Epithelial cell of proximal tubule (primary cell): ENCODE measurements around the gene SLC48A1. TPM values are rescaled to one million over a fixed set of nuclear protein-coding genes. Genes with fewer than 3 reads are reported as not detected.

Experiments
- DNase-seq: peaks from one replicate; pipeline ENCODE4 v3.0.0-alpha.2; 2011; ENCODE audit warnings: low read depth
- H3K4me3 ChIP-seq: 2 replicates; pipeline ENCODE4 v1.5.1; 2011; ENCODE audit warnings: low read depth, mild to moderate bottlenecking, low read length
- CTCF ChIP-seq: conservative IDR thresholded peaks from 2 replicates; pipeline ENCODE4 v1.5.1; 2012; ENCODE audit warnings: low read depth, mild to moderate bottlenecking, low read length
- total RNA-seq: library from RNA; depleted of rRNA; stranded (reverse); fragments of >200 nt; gene quantifications from 2 replicates; pipeline ENCODE4 v1.2.3, GENCODE V29; 2015

The SLC48A1 gene
- total RNA-seq, 1 donor from 2014 or later = 51.8 TPM

DNA sequence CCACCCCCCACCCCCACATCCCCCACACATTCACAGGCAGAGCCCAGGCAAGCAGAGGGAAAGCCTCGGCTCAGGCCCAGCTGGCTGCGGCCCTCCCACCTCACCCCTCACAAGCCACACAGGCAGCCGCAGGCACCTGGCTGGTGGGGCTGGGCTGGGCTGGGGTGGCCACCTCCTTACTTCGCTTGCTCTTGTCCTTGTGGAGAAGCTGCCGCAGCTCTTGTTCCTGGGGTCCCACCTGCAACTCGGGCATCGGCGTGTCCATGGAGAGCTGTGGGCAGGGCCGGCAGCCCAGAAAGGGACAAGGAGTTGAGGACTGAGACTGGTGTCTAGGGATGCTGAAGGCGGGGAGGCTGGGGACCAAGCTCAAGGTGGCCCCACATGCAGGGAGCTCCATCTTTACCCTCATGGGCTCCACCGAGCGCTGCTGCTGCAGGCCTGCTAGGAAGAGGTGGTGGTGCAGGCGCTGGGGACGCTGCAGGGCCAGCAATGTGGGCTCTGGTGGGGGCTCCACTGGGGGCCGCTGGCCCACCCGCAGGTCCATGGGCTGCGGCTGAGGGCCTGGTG lies 25.4 kb downstream of the SLC48A1 start:
- no peak for TF ChIP-seq CTCF
- no peak for DNase-seq
- H3K4me3 ChIP-seq = no peak overlapping the region

- TF ChIP-seq CTCF = no peak
- no peak overlapping the region for H3K4me3 ChIP-seq
- no peak for DNase-seq
These were observed 26.4 kb downstream of the SLC48A1 start for GRCh38 chr12:47799357-47799955.

GRCh38 chr12:47800582-47800981 lies 27.5 kb downstream of the SLC48A1 start:
- no peak for DNase-seq
- no peak overlapping the region for H3K4me3 ChIP-seq
- TF ChIP-seq CTCF = no peak

DNA sequence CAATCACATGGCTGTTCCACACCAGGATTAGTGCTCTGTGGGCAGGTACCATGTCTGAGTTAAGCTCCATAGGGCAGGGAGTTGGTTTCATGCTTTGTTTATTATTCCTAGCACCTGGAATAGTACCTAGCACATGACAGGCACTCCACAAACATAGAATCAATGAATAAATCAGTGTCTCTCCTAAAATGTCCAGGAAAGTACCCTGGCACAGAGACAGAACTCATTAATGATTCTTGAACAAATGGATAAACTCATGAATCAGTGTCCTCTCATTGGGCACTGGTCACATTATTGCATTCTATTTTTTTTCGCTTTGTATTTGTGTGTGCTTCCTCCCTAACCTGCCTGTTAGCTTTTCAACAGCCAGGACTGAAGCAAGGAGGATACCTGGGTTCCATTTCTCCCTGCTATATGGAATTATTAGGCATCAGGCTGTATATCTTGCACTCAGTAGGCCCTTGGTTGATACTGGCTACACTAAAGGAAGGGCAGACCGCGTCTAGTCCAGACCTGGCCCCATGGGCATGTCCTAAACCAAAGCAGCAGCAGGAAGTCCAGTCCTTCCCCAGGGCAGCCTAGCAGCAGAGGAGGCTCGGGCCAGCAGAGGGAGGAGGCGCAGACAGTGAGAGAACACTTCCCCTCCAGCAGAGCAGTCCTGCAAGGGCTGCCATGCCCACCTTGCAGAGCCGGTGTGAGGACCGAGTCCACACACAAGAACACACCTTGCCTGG lies 28.3 kb downstream of the SLC48A1 start:
- TF ChIP-seq CTCF = peak; percentile 51
- peak; percentile 78 for DNase-seq
- no peak overlapping the region for H3K4me3 ChIP-seq

DNA sequence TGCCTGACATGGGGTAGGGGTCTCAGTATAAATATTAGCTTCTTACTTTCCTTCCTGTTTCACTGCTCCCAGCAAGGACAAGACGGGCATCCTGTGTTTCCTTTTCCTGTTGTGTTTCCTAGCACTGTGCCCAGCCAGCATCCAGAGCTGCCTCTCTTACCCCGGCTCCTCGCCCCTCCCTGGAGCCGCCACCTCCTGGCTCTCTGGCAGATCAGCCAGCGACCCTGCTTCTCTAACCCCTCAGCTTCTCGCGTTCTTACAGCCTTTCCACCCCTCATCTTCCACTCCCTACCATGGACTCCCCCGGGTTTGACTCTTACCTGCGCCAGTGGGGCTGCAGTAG lies 28.8 kb downstream of the SLC48A1 start:
- DNase-seq = no peak
- no peak for TF ChIP-seq CTCF
- no peak overlapping the region for H3K4me3 ChIP-seq

DNA sequence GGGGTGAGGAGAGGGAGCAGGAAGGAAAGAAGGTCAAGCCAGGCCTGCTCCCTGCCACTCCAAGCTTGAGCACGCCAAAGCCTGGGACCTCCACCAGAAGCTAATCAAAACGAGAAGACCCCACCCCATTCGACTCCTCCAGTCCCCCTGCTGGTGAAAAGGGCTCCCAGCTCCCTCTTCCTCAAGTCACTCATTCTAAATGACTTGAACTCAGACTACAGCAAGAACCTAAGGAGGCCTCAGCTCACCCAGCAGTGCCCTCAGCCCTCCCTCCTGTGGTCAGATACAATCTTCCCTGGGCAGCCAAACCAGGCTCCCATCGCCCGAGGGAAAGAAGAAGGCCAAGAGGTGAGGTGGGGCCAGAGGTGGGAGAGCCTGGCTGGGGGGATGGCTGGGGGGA lies 29.3 kb downstream of the SLC48A1 start:
- no peak for DNase-seq
- TF ChIP-seq CTCF = peak; percentile 52
- no peak overlapping the region for H3K4me3 ChIP-seq
